Measurements from ENCODE around the gene DCAF4L1.

- TF ChIP-seq YY1 (IDR thresholded peaks at IDR 0.05; ENCODE audit: insufficient read depth, insufficient read length) (no peak), SUZ12 (IDR thresholded peaks at IDR 0.05; ENCODE audit: extremely low read depth, insufficient read depth, insufficient read length) (no peak)
These were observed 10.6 kb downstream of the DCAF4L1 start for GRCh38 chr4:41991916-41992767.
